ENCODE measurements around the gene USP31. TPM values are rescaled to one million over a fixed set of nuclear protein-coding genes. Genes with fewer than 3 reads are reported as not detected.

Gene USP31
- total RNA-seq, 4 donors from 2014 or later, result 7.8 to 29.9 (median 11.0) TPM

DNA sequence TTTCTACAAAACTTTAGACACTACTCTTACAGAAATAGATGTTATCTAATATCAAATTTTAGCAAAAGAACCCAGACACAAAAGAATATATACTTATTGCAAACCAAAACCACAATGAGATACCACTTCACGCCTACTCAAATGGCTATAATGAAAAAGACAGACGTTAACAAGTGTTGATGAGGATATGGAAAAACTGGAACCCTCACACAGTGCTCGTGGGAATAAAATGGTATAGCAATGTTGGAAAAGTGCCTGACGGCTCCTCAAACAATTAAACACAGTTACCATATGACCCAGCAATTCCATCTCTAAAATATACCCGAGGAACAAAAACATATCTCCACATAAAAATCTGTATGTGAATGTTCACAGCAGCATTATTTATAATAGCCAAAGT, 27.1 kb downstream of the USP31 start:
- Histone ChIP-seq H3K27me3 (no peaks in the 10 kb centered on the region), H3K4me3 (no peak overlapping the region), H3K9me3 (no peaks in the 10 kb centered on the region), H3K4me1 (peaks cover 12 to 89% (median 43%) of the 10 kb centered on the region in 3 donors), H3K36me3 (no peaks in the 10 kb centered on the region), H3K27ac (peak overlapping the region in 1 of 4 donors; percentile 78)
- WGBS, 2 donors, result 44 to 59% methylated on average over 5 of the region's 5 CpGs
- intact Hi-C loops (cut with DNase I), result no loop called here
- DNase-seq, result no peak
- no peak for TF ChIP-seq POLR2A (IDR thresholded peaks at IDR 0.05)
- TF ChIP-seq CTCF (IDR thresholded peaks at IDR 0.05), result no peak

GRCh38 chr16:23121024-23121423, 28.2 kb downstream of the USP31 start:
- DNase-seq, result no peak
- Histone ChIP-seq H3K4me1 (peaks cover 12 to 92% (median 49%) of the 10 kb centered on the region in 3 donors), H3K36me3 (no peaks in the 10 kb centered on the region), H3K4me3 (no peak overlapping the region), H3K27me3 (no peaks in the 10 kb centered on the region), H3K9me3 (no peaks in the 10 kb centered on the region), H3K27ac (peak overlapping the region; percentile 14 to 80 (median 77))
- intact Hi-C loops (cut with DNase I), result no loop called here
- WGBS, 2 donors, result 40 to 66% methylated on average over 3 of the region's 3 CpGs
- TF ChIP-seq CTCF (IDR thresholded peaks at IDR 0.05), result no peak
- no peak for TF ChIP-seq POLR2A (IDR thresholded peaks at IDR 0.05)

- Histone ChIP-seq H3K36me3 (no peaks in the 10 kb centered on the region), H3K4me1 (peaks cover 12 to 92% (median 45%) of the 10 kb centered on the region in 3 donors), H3K27ac (peak overlapping the region; percentile 14 to 80 (median 77)), H3K4me3 (no peak overlapping the region), H3K27me3 (no peaks in the 10 kb centered on the region), H3K9me3 (no peaks in the 10 kb centered on the region)
- intact Hi-C loops (cut with DNase I), result no loop called here
- no peak for TF ChIP-seq CTCF (IDR thresholded peaks at IDR 0.05)
- no peak for TF ChIP-seq POLR2A (IDR thresholded peaks at IDR 0.05)
- 78 to 79% methylated on average over 4 of the region's 4 CpGs for WGBS, 2 donors
- no peak for DNase-seq
These were observed 28.7 kb downstream of the USP31 start for GRCh38 chr16:23120562-23120961.

- Histone ChIP-seq H3K4me1 (peaks cover 8 to 92% (median 37%) of the 10 kb centered on the region in 3 donors), H3K27ac (peak overlapping the region; percentile 63 to 80 (median 78)), H3K4me3 (no peak overlapping the region), H3K27me3 (no peaks in the 10 kb centered on the region), H3K9me3 (no peaks in the 10 kb centered on the region), H3K36me3 (no peaks in the 10 kb centered on the region)
- intact Hi-C loops (cut with DNase I), result no loop called here
- no peak for DNase-seq
- 18 to 32% methylated on average over 2 of the region's 2 CpGs for WGBS, 2 donors
- TF ChIP-seq CTCF (IDR thresholded peaks at IDR 0.05) (no peak), POLR2A (IDR thresholded peaks at IDR 0.05) (no peak)
These were observed 29.7 kb downstream of the USP31 start for GRCh38 chr16:23119570-23119969.

DNA sequence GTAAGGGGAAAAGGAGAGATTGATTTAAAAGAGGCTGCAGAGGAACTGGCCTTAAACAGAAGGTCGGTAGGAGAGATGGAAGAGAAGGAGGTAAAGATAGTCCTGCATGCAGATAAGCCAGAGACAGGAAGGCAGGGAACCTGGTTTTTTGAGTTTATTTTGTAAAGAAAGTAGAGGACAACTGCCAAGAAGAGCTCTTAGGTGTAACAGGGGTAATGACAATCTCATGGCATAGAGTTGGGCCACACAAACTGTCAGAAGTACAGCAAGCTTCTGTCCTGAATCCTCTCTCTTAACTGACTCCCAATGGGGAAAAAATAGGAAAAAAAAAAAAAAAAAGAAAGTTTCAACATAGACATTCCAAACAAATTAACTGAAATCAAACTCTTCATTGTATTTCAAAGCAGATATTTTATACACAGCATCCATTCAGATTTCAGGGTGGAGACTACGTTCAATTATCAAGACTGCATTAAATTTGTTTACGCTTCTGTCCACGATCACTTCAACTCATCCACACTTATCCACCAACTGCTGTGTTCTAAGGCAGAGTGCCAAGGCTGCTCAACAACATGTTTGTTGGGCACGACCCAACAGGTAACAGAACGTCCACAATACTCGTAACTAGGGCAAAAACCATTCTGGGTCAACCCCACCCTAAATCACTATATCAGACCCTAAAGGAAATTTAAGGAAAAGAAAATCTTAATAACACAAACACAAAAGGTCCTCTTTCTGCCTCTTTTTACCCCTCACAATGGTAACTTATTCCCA, 34.9 kb downstream of the USP31 start:
- no peaks in the 10 kb centered on the region for H3K36me3 ChIP-seq
- H3K9me3 ChIP-seq, result no peaks in the 10 kb centered on the region
- intact Hi-C loops (cut with DNase I), result no loop called here
- WGBS, 2 donors, result 56 to 65% methylated on average over 7 of the region's 7 CpGs
- no peaks in the 10 kb centered on the region for H3K27me3 ChIP-seq
- peak overlapping the region in 2 of 4 donors; percentile 23 to 34 for H3K27ac ChIP-seq
- TF ChIP-seq CTCF (IDR thresholded peaks at IDR 0.05) (no peak), POLR2A (IDR thresholded peaks at IDR 0.05) (no peak)
- DNase-seq, result no peak
- peaks cover 0 to 61% (median 23%) of the 10 kb centered on the region in 3 donors for H3K4me1 ChIP-seq
- H3K4me3 ChIP-seq, result no peak overlapping the region

All from esophagus squamous epithelium (tissue), 5 donors.